NCI-H2171 treated with DMSO at 0.1 percent for 48 hours (cell line): ENCODE data around the gene NTN4.
A peak's percentile ranks its signal among the peaks of the same experiment; 100 is the strongest.
"Not testable (repeated sequence)": the region's sequence is repeated elsewhere in the genome, so short reads cannot be mapped to it uniquely, and the experiment has no call there.

Experiments used
- DNase-seq: peaks from one replicate; lab custom pipeline; 2025; lab: John Stamatoyannopoulos, UW

Gene NTN4

DNA sequence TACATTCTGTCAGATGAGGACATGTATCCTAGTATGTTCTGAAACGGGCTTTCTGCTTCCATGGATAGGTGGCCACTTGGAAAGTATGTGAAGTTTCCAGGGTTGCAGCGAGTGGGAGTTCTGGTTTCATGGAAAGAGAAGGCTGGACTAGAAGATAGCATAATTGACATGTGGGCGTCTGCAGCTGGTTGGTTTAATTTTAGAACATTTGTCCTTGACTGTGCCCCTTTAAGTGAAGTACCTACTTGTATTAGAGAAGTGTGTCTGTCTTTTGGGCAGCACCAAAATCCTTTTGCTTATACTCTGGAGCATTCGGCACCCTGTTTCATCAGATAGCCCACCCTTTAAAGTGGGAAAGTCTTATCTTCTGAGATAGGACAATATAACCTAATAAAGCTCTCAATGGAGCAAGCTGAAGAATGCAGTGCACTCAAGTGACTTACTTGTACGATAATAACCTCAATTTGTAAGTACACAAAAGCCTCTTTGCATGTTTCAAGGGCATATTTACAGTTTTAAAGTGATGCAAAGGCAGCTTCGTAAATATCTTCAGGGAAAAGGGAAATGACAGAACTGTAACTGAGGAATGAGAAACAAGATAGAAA, 35.2 kb downstream of the NTN4 start:
- no peak for DNase-seq

DNA sequence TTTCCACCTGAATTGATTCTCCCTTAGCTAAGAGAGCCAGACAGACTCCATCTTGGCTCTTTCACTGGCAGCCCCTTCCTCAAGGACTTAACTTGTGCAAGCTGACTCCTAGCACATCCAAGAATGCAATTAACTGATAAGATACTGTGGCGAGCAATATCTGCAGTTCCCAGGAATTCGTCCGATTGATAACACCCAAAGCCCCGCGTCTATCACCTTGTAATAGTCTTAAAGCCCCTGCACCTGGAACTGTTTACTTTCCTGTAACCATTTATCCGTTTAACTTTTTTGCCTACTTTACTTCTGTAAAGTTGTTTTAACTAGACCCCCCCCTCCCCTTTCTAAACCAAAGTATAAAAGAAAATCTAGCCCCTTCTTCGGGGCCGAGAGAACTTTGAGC, 44.5 kb downstream of the NTN4 start:
- not testable (repeated sequence) for DNase-seq

DNA sequence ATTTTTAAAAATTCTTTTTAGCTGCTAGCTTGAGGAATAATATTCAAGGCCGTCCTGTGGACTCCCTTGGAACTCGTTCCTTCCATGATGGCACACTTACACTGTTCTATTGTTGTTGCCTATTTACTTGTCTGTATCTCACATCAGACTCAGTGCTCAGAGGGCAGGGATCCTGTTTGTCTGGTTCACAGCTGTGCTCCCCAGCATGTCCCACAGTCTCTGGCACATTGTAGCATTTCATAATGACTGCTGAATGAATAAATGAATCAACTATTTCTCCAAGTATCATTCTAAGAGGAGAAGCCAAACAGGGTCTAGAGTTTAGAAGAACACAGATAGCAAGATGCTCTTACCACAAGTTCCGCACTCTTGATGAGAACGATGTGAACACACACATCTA, 48.0 kb downstream of the NTN4 start:
- no peak for DNase-seq

DNA sequence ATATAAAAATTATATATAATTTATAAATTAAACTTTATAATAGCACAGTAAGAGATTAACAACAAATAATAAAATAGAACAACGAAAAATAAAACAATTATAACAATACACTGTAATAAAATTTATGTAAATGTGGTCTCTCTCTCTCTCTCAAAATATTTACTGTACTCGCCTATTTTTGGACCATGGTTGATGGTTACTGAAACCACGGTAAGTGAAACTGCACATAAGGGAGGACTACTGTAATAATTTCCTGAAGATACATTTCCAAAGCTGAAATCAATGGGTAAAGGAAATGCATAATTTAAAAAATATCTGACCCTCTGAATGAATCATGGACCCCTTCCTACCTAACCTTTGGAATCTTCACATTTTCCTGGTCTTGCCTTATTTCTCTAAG, 48.9 kb downstream of the NTN4 start:
- DNase-seq: no peak

DNA sequence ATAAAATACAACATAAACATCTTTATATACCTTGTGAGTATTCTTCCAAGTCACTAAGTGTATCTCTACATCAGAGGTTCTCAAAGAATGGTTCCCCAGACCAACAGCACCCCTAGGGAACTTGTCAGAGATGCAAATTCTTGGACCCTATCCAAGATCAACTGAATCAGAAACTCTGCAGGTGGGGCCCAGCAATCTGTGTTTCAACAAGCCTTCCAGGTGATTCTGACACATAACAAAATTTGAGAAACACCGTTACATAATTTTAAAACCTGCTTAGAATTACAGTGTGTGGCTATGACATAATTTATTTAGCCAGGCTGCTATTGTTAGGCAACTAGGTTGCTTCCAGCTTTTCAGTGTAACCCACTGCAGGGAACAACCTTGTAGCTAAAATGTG, 49.8 kb downstream of the NTN4 start:
- DNase-seq: peak; percentile 88

DNA sequence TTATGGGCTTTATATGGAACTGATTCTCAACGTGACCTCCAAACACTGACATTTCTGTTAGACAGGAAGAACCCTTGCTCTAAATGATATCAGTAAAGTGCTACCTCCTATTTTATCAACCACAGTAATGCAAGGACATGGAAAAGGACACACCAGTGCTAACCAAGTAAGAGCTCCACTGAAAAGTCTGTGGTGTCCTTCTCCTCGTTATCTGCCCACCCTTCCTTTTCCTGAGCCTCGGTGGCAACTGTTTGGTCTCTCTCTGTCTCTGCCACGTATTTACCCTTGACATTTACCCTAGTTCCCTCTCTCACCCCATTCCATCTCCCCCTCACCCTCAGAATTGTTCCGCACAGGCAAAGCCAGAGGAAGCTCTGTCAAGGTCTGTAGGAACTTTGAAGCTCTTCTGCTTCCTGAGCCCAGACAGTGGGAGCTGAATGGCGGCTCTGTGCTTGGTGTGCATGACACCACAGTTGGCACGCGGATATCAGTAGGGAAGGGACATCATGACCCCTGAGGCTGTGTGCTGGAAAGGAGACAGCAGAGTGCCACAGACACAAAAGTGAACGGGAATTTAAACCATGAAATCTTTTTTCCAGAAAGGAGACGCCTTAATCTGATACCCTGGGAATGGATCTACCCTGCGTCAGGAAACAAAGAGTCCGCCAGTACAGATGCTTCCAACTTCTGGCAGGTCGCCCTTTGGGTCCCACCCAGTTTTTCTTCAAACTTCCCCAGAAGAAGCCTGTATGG, 50.8 kb downstream of the NTN4 start:
- peak; percentile 51 for DNase-seq

DNA sequence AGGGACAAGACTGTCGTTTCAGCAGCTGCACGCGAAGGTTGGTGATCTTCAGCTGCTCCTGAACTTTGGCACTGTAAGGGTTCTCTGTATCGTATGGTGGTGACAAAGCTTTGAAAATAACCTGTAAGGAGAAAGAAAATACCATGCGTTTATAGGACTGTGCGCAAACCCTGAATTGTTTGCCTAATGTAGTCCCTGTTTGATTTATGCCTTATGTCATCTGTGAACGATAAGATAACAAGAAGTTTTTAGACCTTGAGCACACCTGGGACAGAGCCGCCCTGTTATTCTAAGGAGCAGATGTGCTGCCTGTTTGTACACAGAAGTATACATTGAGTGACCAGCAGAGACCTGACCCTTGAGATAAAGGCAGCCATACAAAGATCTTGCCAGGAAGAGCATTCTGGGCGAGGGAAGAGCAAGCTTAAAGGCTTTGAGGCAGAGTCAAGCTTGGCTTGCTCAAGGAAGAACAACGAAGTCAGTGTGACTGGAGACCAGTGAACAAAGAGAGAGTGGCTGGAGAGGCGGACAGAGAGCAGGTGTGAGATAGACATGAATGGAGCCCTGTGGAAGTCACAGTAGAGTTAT, 52.4 kb downstream of the NTN4 start:
- no peak for DNase-seq

DNA sequence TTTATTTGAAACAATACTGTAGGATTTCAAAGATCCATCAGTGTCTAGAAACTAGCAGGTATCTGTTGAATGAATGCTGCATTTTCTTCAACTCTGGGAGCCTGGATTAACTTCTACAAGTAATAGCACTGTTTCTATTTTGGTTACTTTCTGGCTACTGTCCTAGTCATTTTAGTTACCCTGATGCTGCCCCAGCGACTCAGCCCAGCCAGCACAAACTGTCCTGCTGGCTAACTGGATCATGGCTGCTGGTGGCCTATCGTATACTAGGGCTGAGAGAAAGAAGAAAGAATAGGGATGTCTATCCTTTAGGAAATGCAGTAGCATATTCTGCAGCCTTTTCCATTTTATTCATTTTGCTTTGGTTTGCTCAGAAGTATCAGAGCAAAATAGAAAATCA, 53.9 kb downstream of the NTN4 start:
- no peak for DNase-seq

DNA sequence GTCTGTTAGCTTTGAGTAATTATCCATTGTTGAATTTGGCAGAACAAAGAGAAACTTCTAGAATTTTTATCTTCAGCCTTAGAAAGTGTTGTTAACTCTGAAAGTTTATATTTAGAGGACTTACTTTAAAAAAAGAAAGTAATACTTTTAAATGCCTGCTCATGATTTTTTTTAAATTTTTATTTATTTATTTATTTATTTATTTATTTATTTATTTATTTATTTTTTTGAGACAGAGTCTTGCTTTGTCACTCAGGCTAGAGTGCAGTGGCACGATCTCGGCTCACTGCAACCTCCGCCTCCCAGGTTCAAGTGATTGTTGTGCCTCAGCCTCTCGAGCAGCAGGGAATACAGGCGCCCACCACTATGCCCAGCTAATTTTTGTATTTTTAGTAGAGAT, 54.8 kb downstream of the NTN4 start:
- not testable (repeated sequence) for DNase-seq

DNA sequence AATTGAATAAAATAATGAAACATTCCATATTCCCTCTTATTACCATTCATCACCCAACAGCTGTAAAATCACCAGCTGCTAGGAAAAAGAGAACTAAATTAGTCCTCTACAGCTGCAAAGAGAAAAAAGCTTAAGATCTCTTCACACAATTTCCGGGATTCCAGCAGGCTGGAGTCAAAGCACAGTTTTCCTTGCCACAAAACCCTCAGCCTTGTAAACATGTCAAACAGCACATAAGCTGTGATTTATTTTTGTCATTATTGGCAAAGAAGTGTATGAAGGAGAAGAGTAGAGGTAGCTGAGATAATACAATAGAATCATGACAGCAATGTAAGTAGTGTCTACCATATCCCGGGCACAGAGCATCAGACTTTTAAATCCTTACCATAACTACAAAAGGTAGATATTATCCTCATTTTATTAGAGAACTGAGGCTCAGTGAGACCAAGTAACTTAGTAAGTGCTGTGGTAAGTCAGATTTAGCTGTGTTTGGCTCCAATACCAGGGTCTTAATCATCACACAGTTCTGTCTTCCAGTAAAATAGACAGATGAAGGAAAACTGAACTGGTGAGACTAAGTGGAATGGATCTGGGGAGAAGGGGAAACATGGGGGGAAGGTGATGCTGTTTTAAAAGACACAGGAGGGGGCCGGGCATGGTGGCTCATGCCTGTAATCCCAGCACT, 57.3 kb downstream of the NTN4 start:
- DNase-seq: no peak

DNA sequence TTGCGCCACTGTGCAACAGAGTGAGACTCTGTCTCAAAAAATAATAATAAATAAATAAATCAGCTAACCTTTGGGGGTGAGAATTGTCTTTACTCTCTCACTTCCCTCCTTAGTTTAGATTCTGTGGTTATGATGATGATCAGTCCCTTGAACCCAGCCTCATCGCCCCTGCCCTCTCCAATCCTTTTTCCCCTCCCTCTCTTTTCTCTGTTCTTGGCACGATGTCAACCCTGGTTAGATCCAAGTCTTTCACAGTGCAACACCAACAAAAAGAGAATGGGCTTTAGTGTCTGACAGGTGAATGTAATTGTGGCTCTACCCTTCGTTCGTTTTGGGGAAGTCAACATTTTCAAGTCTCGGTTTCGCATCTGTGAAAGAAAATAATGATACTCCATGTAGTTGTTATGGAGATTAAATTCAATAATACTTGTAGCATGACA, 59.0 kb downstream of the NTN4 start:
- no peak for DNase-seq

DNA sequence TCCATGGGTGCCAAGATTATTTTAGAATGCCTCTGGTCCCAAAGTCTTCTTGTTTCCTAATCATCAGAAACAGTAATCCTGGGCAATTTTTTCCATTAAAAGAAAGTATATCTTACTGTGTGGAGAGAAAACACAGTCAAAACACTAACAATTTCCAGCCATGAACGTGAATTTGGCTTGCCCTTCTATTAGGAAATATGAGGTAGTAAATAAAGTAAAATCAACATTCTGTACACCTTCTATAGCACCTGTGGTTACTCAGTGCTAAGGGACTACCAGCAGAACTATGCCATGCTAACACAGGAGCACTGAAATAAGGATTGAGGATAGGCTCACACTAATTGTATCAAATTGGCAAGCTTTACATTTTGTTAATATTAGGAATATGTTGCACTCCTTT, 60.1 kb downstream of the NTN4 start:
- DNase-seq: no peak

DNA sequence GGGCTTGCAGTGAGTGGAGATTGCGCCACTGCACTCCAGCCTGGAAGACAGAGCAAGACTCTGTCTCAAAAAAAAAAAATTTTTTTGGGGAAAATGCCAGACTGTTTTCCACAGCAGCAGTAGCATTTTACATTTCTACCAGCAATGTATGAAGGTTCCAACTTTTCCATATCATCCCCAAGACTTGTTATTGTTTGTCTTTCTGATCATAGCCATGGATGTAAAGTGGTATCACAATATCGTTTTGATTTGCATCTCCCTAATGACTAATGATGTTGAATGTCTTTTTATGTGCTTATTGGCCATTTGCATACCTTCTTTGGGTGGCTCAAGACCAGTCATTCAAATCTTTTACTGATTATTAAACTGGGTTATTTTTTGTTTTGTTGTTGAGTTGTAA, 63.7 kb downstream of the NTN4 start:
- DNase-seq: no peak

DNA sequence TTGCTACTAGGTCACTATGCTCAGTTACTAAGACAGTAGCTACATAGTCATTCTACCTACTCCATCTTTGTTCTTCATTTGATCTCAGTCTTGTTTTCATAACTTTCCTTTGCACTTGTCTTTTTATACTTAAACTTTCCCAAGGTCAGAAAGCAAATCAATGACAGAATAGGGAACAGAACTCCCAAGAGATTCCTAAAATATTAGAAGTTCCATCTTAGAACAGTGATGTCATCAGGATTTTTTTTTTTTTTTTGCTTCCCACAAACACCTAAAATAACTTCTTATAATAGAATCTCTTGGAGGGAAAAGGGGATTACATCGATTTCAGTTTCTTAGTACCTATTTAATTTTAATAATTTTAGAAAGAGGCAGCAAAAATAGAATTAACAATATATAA, 65.8 kb downstream of the NTN4 start:
- DNase-seq: no peak

DNA sequence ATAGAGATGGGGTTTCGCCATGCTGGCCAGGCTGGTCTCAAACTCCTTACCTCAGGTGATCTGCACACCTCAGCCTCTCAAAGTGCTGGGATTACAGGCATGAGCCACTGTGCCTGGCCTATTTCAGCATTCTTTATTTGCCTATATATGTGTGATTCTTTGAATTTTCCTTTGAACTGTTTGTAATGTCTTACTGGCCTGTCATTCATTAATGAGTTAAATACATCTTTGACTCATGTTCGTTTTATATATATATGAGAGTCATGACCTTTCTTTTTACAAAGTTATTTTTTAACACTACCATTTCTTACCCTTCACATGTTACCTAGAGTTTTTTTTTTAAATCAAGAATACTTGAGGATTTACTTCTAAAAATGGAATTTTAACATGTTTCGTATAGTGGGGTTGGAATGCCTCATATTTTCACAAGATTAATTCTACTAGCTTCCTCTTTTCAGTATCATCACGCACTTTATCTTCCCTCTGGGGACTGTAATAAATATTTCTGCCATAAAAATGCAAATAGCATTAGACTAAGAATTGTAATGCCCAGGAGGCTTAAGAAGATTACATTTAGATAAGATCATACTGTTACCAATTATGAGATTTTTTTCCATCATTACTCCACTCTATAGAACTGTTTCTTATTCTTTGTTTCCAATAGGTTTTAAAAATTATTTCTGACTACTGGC, 66.7 kb downstream of the NTN4 start:
- DNase-seq: no peak

DNA sequence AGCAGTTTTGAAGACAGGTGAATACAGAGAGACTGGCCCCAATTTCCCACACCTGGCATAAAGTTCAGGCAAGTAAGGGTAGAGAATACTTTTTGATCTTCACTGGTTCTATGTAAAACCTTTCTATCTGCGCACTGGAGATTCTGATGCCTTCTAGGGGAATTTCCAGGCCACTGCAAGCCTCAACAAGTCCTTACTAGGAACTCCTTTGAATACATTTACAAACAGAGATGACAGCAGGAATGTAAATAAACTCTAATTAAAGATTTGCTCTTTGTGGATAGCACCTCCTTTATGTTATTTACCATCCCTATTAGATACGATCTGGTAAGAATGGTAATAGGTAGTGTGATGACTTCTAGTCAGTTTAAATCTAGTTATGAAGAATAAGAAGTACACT, 69.2 kb downstream of the NTN4 start:
- DNase-seq: no peak

DNA sequence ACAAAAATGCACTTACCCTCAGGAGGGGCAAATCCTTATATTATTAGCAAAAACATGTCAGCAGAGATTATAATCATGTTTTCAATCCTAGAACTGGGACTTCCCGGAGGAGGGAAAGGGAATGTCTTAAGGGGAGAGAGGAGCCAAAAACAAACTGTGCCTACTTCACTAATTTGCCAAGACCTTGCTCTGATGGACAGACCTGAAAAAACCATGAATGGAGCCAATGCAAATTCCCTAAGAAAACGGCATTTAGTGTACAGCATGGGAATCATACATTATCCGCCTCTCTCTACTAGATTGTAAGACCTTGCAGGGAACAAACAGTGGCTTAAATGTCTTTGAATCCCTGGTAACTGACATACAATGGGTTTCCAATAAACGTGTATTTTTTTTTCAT, 70.4 kb downstream of the NTN4 start:
- no peak for DNase-seq

DNA sequence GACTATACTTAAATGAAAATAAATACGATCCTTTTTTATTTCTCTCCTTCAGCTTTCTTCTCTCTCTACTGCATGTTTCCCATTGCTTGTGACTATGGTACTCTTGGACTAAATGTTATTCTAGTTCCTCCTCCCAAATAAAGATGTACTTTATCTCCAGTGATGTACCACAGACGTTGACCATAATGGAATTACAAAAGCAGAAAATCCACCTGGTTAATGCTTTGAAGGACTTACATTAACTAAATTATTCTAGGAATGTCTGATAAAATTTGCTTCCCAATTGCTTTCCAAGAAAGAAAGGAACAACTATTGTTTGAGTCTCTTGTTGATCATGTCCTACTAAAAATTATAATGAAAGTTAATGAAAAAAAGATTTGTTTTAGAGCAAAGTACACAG, 71.8 kb downstream of the NTN4 start:
- DNase-seq: no peak

DNA sequence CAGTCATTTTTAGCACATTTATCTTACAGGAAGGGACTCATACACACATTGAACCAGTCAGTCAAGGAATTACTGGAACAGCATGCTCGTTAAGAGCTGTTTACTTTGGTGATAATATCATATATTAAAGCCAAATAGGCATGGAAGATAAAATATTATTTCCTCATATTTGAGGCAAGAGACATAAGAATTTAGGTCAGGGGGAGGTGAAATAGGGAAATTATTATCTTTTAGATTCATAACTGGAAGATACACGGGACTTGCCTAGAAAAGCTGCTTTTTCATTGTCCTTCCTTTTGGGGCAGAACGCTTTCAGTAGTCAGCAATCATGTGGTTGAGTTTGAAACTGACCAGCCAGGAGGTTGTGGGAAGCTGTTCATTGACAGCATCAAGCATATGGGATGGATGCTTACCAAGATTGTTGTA, 72.5 kb downstream of the NTN4 start:
- DNase-seq: no peak

DNA sequence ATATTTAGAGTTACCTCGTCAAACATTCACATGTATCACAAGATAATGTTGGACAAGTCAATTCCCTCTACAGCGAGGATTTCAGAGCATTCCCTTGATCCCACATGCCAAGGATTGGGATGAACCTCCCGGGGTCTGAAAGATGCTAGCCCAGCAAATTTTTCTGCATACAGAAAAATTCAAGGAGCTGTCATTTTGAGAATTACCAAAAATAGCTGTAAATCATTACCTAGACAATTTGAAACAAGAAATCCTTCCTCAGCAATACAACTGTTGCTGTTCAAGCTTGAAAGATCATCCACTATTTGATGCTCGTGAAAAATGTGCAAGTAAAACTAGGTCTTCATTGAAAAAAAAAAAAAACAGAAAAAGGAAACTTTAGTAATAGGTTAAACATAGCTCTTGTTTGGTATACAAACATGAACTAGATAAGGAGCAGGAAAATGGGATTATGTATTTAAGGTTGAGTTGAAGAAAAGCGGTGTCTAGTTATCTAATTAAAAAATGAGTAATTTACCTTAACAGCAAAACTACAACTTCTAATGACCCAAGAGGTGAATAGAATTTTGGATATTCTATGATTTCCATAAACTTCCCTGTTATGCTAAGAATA, 73.1 kb downstream of the NTN4 start:
- DNase-seq: no peak

DNA sequence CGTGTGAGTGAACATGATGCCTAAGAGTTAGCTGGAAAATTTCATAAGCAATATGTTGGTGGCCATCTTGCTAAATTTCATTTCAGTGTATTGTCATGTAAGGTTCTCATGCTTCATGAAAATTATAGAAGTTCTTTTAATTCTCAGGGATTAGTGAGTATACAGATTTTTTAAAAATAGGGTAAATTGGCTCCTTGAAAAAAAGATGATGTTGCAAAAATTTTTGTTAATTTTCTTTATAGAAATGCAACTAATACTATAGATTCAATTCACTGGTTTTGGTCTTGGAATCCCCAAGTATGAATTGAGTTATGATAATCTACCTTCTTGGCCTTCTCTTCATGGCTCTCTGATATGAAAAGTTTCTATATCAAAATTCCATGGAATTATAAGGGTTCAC, 75.4 kb downstream of the NTN4 start:
- DNase-seq: no peak

DNA sequence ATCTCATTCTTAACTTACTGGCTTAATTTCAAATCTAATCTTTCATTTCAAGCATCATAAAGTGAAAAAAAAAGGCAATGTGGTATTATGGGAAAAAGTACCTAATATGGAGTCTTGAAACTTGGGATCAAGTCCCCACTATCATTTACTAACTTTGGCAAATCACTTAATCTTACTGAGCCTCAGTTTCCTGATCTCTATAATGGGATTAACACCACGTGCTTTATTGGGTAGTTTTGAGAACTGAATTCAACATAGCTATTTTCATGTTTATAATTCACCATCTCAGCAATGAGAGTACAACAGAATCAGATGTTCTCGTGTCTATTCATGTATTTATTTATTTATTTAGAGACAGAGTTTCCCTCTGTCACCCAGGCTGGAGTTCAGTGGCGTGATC, 78.3 kb downstream of the NTN4 start:
- no peak for DNase-seq
